Measurements from ENCODE around the gene NRCAM.

Gene NRCAM

DNA sequence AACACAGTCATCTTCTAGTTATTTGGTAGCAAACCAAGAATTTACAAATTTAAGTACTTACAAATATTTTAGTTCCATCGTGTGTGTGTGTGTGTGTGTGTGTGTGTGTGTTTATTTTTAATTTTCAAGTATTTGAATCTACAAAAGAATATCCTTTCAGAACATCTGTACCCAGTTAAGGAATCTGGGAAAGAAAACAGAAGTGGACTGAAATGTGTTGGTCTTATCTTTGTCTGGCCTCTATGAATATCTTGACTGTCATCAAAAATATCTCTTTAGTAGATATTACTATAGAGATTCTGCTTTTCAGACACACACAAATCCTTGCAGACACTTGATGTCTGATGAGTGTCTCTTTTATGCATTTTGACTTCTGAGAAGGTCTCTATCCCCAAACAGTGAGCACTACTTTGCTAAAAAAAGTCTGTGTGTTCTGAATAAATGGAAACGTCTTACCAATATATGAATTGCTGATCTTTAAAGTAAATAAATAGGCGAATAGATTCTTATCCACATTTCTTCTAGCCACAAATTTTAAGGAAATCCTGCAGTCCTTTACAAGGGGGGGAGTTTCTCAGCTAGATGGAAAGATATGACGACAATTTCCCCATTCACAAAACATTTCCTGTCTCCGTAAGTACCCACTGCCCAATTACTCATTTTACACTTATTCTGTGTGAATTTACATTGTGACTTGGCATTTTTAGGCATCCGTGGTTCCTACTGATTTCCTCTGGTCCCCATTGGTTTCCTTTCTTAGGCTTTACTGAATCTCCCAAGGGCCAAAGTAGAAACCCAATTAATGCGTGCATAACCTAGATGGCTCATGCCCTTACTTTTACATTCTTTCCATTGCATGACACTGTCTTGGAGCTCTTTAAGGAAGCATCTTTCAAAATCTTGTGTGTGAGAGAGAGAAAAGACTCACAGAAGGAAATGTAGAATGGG, 36.0 kb downstream of the NRCAM start:
- Histone ChIP-seq H3K4me3 (ENCODE audit: low read depth, low read length) (no peak overlapping the region), H3K4me1 (ENCODE audit: control insufficient read depth, insufficient read depth, low read length) (no peaks in the 10 kb centered on the region), H3K9ac (ENCODE audit: low read depth, low read length) (no peak overlapping the region), H3K27me3 (ENCODE audit: control insufficient read depth, insufficient read depth, low read length) (no peaks in the 10 kb centered on the region), H3K36me3 (ENCODE audit: control insufficient read depth, insufficient read depth, low read length) (no peaks in the 10 kb centered on the region), H3K9me3 (ENCODE audit: control insufficient read depth, insufficient read depth, low read length) (no peaks in the 10 kb centered on the region)

- Histone ChIP-seq H3K4me1 (ENCODE audit: control insufficient read depth, insufficient read depth, low read length) (peaks cover 4% of the 10 kb centered on the region), H3K9me3 (ENCODE audit: control insufficient read depth, insufficient read depth, low read length) (no peaks in the 10 kb centered on the region), H3K4me3 (ENCODE audit: low read depth, low read length) (no peak overlapping the region), H3K27me3 (ENCODE audit: control insufficient read depth, insufficient read depth, low read length) (no peaks in the 10 kb centered on the region), H3K36me3 (ENCODE audit: control insufficient read depth, insufficient read depth, low read length) (no peaks in the 10 kb centered on the region), H3K9ac (ENCODE audit: low read depth, low read length) (no peak overlapping the region)
These were observed 37.3 kb downstream of the NRCAM start for GRCh38 chr7:108418946-108419345.

GRCh38 chr7:108417926-108418325, 38.3 kb downstream of the NRCAM start:
- Histone ChIP-seq H3K9ac (ENCODE audit: low read depth, low read length) (no peak overlapping the region), H3K36me3 (ENCODE audit: control insufficient read depth, insufficient read depth, low read length) (no peaks in the 10 kb centered on the region), H3K4me3 (ENCODE audit: low read depth, low read length) (no peak overlapping the region), H3K4me1 (ENCODE audit: control insufficient read depth, insufficient read depth, low read length) (peaks cover 9% of the 10 kb centered on the region), H3K27me3 (ENCODE audit: control insufficient read depth, insufficient read depth, low read length) (no peaks in the 10 kb centered on the region), H3K9me3 (ENCODE audit: control insufficient read depth, insufficient read depth, low read length) (no peaks in the 10 kb centered on the region)

GRCh38 chr7:108417144-108417543, 39.1 kb downstream of the NRCAM start:
- Histone ChIP-seq H3K9me3 (ENCODE audit: control insufficient read depth, insufficient read depth, low read length) (no peaks in the 10 kb centered on the region), H3K4me3 (ENCODE audit: low read depth, low read length) (no peak overlapping the region), H3K4me1 (ENCODE audit: control insufficient read depth, insufficient read depth, low read length) (peaks cover 9% of the 10 kb centered on the region), H3K27me3 (ENCODE audit: control insufficient read depth, insufficient read depth, low read length) (no peaks in the 10 kb centered on the region), H3K36me3 (ENCODE audit: control insufficient read depth, insufficient read depth, low read length) (no peaks in the 10 kb centered on the region), H3K9ac (ENCODE audit: low read depth, low read length) (no peak overlapping the region)

- no peak overlapping the region for H3K9ac ChIP-seq (ENCODE audit: low read depth, low read length)
- H3K27me3 ChIP-seq (ENCODE audit: control insufficient read depth, insufficient read depth, low read length), result no peaks in the 10 kb centered on the region
- no peaks in the 10 kb centered on the region for H3K36me3 ChIP-seq (ENCODE audit: control insufficient read depth, insufficient read depth, low read length)
- no peak overlapping the region for H3K4me3 ChIP-seq (ENCODE audit: low read depth, low read length)
- peaks cover 9% of the 10 kb centered on the region for H3K4me1 ChIP-seq (ENCODE audit: control insufficient read depth, insufficient read depth, low read length)
- H3K9me3 ChIP-seq (ENCODE audit: control insufficient read depth, insufficient read depth, low read length), result no peaks in the 10 kb centered on the region
These were observed 40.3 kb downstream of the NRCAM start for GRCh38 chr7:108415821-108416536.

GRCh38 chr7:108415084-108415483, 41.2 kb downstream of the NRCAM start:
- peaks cover 9% of the 10 kb centered on the region for H3K4me1 ChIP-seq (ENCODE audit: control insufficient read depth, insufficient read depth, low read length)
- H3K9me3 ChIP-seq (ENCODE audit: control insufficient read depth, insufficient read depth, low read length), result no peaks in the 10 kb centered on the region
- H3K27me3 ChIP-seq (ENCODE audit: control insufficient read depth, insufficient read depth, low read length), result no peaks in the 10 kb centered on the region
- no peak overlapping the region for H3K9ac ChIP-seq (ENCODE audit: low read depth, low read length)
- no peak overlapping the region for H3K4me3 ChIP-seq (ENCODE audit: low read depth, low read length)
- H3K36me3 ChIP-seq (ENCODE audit: control insufficient read depth, insufficient read depth, low read length), result no peaks in the 10 kb centered on the region

GRCh38 chr7:108413782-108414492, 42.3 kb downstream of the NRCAM start:
- Histone ChIP-seq H3K9ac (ENCODE audit: low read depth, low read length) (no peak overlapping the region), H3K4me1 (ENCODE audit: control insufficient read depth, insufficient read depth, low read length) (peaks cover 9% of the 10 kb centered on the region), H3K4me3 (ENCODE audit: low read depth, low read length) (no peak overlapping the region)

GRCh38 chr7:108413337-108413736, 42.9 kb downstream of the NRCAM start:
- Histone ChIP-seq H3K27me3 (ENCODE audit: control insufficient read depth, insufficient read depth, low read length) (no peaks in the 10 kb centered on the region), H3K9ac (ENCODE audit: low read depth, low read length) (no peak overlapping the region), H3K9me3 (ENCODE audit: control insufficient read depth, insufficient read depth, low read length) (no peaks in the 10 kb centered on the region), H3K36me3 (ENCODE audit: control insufficient read depth, insufficient read depth, low read length) (no peaks in the 10 kb centered on the region), H3K4me3 (ENCODE audit: low read depth, low read length) (no peak overlapping the region), H3K4me1 (ENCODE audit: control insufficient read depth, insufficient read depth, low read length) (peaks cover 9% of the 10 kb centered on the region)

More at GRCh38 chr7:108413782-108414492, 42.3 kb downstream of the NRCAM start:
- no peaks in the 10 kb centered on the region for H3K36me3 ChIP-seq (ENCODE audit: control insufficient read depth, insufficient read depth, low read length)
- H3K27me3 ChIP-seq (ENCODE audit: control insufficient read depth, insufficient read depth, low read length), result no peaks in the 10 kb centered on the region
- no peaks in the 10 kb centered on the region for H3K9me3 ChIP-seq (ENCODE audit: control insufficient read depth, insufficient read depth, low read length)

- H3K27me3 ChIP-seq (ENCODE audit: control insufficient read depth, insufficient read depth, low read length), result no peaks in the 10 kb centered on the region
- H3K9me3 ChIP-seq (ENCODE audit: control insufficient read depth, insufficient read depth, low read length), result no peaks in the 10 kb centered on the region
- H3K4me1 ChIP-seq (ENCODE audit: control insufficient read depth, insufficient read depth, low read length), result peaks cover 7% of the 10 kb centered on the region
- H3K9ac ChIP-seq (ENCODE audit: low read depth, low read length), result no peak overlapping the region
- no peaks in the 10 kb centered on the region for H3K36me3 ChIP-seq (ENCODE audit: control insufficient read depth, insufficient read depth, low read length)
- no peak overlapping the region for H3K4me3 ChIP-seq (ENCODE audit: low read depth, low read length)
These were observed 47.1 kb downstream of the NRCAM start for GRCh38 chr7:108409146-108409545.

GRCh38 chr7:108408296-108408991, 47.8 kb downstream of the NRCAM start:
- H3K9me3 ChIP-seq (ENCODE audit: control insufficient read depth, insufficient read depth, low read length), result no peaks in the 10 kb centered on the region
- no peak overlapping the region for H3K4me3 ChIP-seq (ENCODE audit: low read depth, low read length)
- H3K27me3 ChIP-seq (ENCODE audit: control insufficient read depth, insufficient read depth, low read length), result no peaks in the 10 kb centered on the region
- H3K4me1 ChIP-seq (ENCODE audit: control insufficient read depth, insufficient read depth, low read length), result peaks cover under 1% of the 10 kb centered on the region
- H3K9ac ChIP-seq (ENCODE audit: low read depth, low read length), result no peak overlapping the region
- H3K36me3 ChIP-seq (ENCODE audit: control insufficient read depth, insufficient read depth, low read length), result no peaks in the 10 kb centered on the region

DNA sequence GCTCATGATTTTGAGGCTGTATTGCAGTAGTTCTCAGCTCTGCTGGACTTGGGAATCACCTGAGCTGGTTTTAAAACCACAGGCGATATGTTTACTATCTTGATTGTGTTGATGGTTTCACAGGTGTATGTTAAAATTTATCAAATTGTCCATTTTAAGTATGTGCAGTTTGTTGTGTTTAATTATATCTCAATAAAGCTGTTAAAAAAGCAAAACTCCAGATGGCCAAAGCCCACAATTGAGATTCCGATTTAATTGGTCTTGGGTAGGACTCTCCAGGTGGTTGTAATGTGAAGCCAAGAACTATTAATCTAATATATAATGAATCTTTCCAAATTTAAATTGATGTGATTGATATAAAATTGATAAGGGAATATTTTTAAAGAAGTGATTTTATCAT, 48.6 kb downstream of the NRCAM start:
- H3K4me1 ChIP-seq (ENCODE audit: control insufficient read depth, insufficient read depth, low read length), result no peaks in the 10 kb centered on the region
- no peaks in the 10 kb centered on the region for H3K27me3 ChIP-seq (ENCODE audit: control insufficient read depth, insufficient read depth, low read length)
- H3K4me3 ChIP-seq (ENCODE audit: low read depth, low read length), result no peak overlapping the region
- no peak overlapping the region for H3K9ac ChIP-seq (ENCODE audit: low read depth, low read length)
- no peaks in the 10 kb centered on the region for H3K36me3 ChIP-seq (ENCODE audit: control insufficient read depth, insufficient read depth, low read length)
- H3K9me3 ChIP-seq (ENCODE audit: control insufficient read depth, insufficient read depth, low read length), result no peaks in the 10 kb centered on the region

Measured in iPS-15b (cell line).